GM19467 (cell line): ENCODE data around the gene CLRN1.

Experiments
- ATAC-seq: cut with Tn5 transposase; IDR thresholded peaks from one replicate; pipeline ENCODE4 v1.9.1; 2021; ENCODE audit warnings: mild to moderate bottlenecking, moderate library complexity; ENCODE audit not compliant: unreplicated experiment

CLRN1 gene

GRCh38 chr3:150878290-150878689 is 94.2 kb downstream of the CLRN1 start:
- no peak for ATAC-seq

GRCh38 chr3:150877303-150877702 is 95.2 kb downstream of the CLRN1 start:
- no peak for ATAC-seq

- ATAC-seq: no peak
Measured at GRCh38 chr3:150876611-150877265, 95.8 kb downstream of the CLRN1 start.
